Raji (cell line): Measurements from ENCODE around the gene TMOD2.

Source experiments
- POLR2A ChIP-seq: IDR thresholded peaks from 2 replicates; pipeline ENCODE4 v1.6.1; 2011; ENCODE audit warnings: low read depth, low read length, control low read depth; ENCODE audit not compliant: insufficient read depth

TMOD2 gene

GRCh38 chr15:51750792-51751696 lies at the start of gene TMOD2:
Gene TMOD2 (plus strand): TSS chr15:51751597. CDS start chr15:51766442, 14,845 bp downstream.
- peak; percentile 59 for TF ChIP-seq POLR2A

GRCh38 chr15:51702710-51703109 lies 48.7 kb upstream of the TMOD2 start:
- no peak for TF ChIP-seq POLR2A

GRCh38 chr15:51706291-51706690 lies 45.1 kb upstream of the TMOD2 start:
- no peak for TF ChIP-seq POLR2A

- TF ChIP-seq POLR2A = no peak
Measured at GRCh38 chr15:51706926-51707608, 44.3 kb upstream of the TMOD2 start.

- TF ChIP-seq POLR2A = no peak
Measured at GRCh38 chr15:51708013-51708412, 43.4 kb upstream of the TMOD2 start.

GRCh38 chr15:51709031-51709430 lies 42.4 kb upstream of the TMOD2 start:
- no peak for TF ChIP-seq POLR2A

GRCh38 chr15:51714162-51714561 lies 37.2 kb upstream of the TMOD2 start:
- TF ChIP-seq POLR2A = no peak

- TF ChIP-seq POLR2A = no peak
Measured at GRCh38 chr15:51714911-51715310, 36.5 kb upstream of the TMOD2 start.

GRCh38 chr15:51718219-51718618 lies 33.2 kb upstream of the TMOD2 start:
- TF ChIP-seq POLR2A = no peak

GRCh38 chr15:51718746-51719145 lies 32.7 kb upstream of the TMOD2 start:
- no peak for TF ChIP-seq POLR2A

- TF ChIP-seq POLR2A = no peak
Measured at GRCh38 chr15:51720201-51720995, 31.0 kb upstream of the TMOD2 start.

- no peak for TF ChIP-seq POLR2A
Measured at GRCh38 chr15:51721199-51721960, 30.0 kb upstream of the TMOD2 start.

- TF ChIP-seq POLR2A = no peak
Measured at GRCh38 chr15:51724199-51724598, 27.2 kb upstream of the TMOD2 start.

- TF ChIP-seq POLR2A = no peak
Measured at GRCh38 chr15:51724673-51725072, 26.7 kb upstream of the TMOD2 start.
